GM18870 (cell line): Measurements from ENCODE around the gene TNMD.
A peak's percentile ranks its signal among the peaks of the same experiment; 100 is the strongest.
"Not testable (repeated sequence)": the region's sequence is repeated elsewhere in the genome, so short reads cannot be mapped to it uniquely, and the experiment has no call there.

Source experiments
- ATAC-seq: cut with Tn5 transposase; IDR thresholded peaks from one replicate; pipeline ENCODE4 v1.9.1; 2021; ENCODE audit warnings: moderate library complexity; ENCODE audit not compliant: unreplicated experiment

The TNMD gene

GRCh38 chrX:100584611-100585010 is at the start of gene TNMD:
TSS of gene TNMD (plus strand) at chrX:100584936. CDS start at chrX:100585019, 83 bp downstream.
- ATAC-seq = no peak

GRCh38 chrX:100565534-100565933 is 19.2 kb upstream of the TNMD start:
- ATAC-seq = not testable (repeated sequence)

- no peak for ATAC-seq
Measured at GRCh38 chrX:100586747-100587146, 2.0 kb downstream of the TNMD start.

- no peak for ATAC-seq
Measured at GRCh38 chrX:100587861-100588260, 3.1 kb downstream of the TNMD start.

- no peak for ATAC-seq
Measured at GRCh38 chrX:100591256-100592051, 6.7 kb downstream of the TNMD start.

GRCh38 chrX:100593126-100593525 is 8.4 kb downstream of the TNMD start:
- ATAC-seq = no peak

GRCh38 chrX:100593581-100593980 is 8.8 kb downstream of the TNMD start:
- no peak for ATAC-seq

GRCh38 chrX:100596601-100597000 is 11.9 kb downstream of the TNMD start:
- ATAC-seq = no peak

- ATAC-seq = no peak
Measured at GRCh38 chrX:100599456-100599855, 14.7 kb downstream of the TNMD start.

GRCh38 chrX:100600340-100600739 is 15.6 kb downstream of the TNMD start:
- ATAC-seq = no peak

GRCh38 chrX:100600758-100601157 is 16.0 kb downstream of the TNMD start:
- ATAC-seq = peak; percentile 91

- ATAC-seq = no peak
Measured at GRCh38 chrX:100606753-100607152, 22.0 kb downstream of the TNMD start.

- ATAC-seq = no peak
Measured at GRCh38 chrX:100609591-100609990, 24.9 kb downstream of the TNMD start.

- no peak for ATAC-seq
Measured at GRCh38 chrX:100611951-100612350, 27.2 kb downstream of the TNMD start.

GRCh38 chrX:100615005-100615404 is 30.3 kb downstream of the TNMD start:
- peak; percentile 100 for ATAC-seq

GRCh38 chrX:100623001-100623400 is 38.3 kb downstream of the TNMD start:
- ATAC-seq = no peak

- peak; percentile 96 for ATAC-seq
Measured at GRCh38 chrX:100625985-100626491, 41.3 kb downstream of the TNMD start.

GRCh38 chrX:100635040-100635439 is 50.3 kb downstream of the TNMD start:
- ATAC-seq = no peak

GRCh38 chrX:100635989-100636320 is 51.2 kb downstream of the TNMD start:
- ATAC-seq = no peak

- ATAC-seq = peak; percentile 89
Measured at GRCh38 chrX:100636321-100636991, 51.7 kb downstream of the TNMD start, which contains the start of gene TSPAN6. TSS of gene TSPAN6 (minus strand) at chrX:100636806. CDS start at chrX:100636694, 112 bp downstream.

- ATAC-seq = no peak
Measured at GRCh38 chrX:100642290-100642689, 57.6 kb downstream of the TNMD start.

GRCh38 chrX:100643212-100643611 is 58.5 kb downstream of the TNMD start:
- ATAC-seq = no peak
